GM12878 (cell line): ENCODE data around the gene RANBP6. TPM values are rescaled to one million over a fixed set of nuclear protein-coding genes. Genes with fewer than 3 reads are reported as not detected.
A peak's percentile ranks its signal among the peaks of the same experiment; 100 is the strongest.

Experiments
- ATF7 ChIP-seq: fragments of 450-650 bp; IDR thresholded peaks from 2 replicates; pipeline ENCODE4 v1.6.1; 2016; ENCODE audit warnings: low read depth, mild to moderate bottlenecking
- CREB1 ChIP-seq: IDR thresholded peaks from 2 replicates; pipeline ENCODE4 v1.6.1; 2012; ENCODE audit warnings: low read depth, mild to moderate bottlenecking, inconsistent platforms
- EZH2 ChIP-seq: IDR thresholded peaks from 2 replicates; pipeline ENCODE4 v1.6.1; 2012; ENCODE audit warnings: low read depth, mild to moderate bottlenecking, control low read depth, inconsistent platforms, low read length, borderline replicate concordance; ENCODE audit not compliant: control insufficient read depth
- MAX ChIP-seq: IDR thresholded peaks from 2 replicates; pipeline ENCODE4 v1.6.1; 2012; ENCODE audit warnings: low read depth, low read length, improper control_type of control experiment
- NBN ChIP-seq: fragments of 450-650 bp; IDR thresholded peaks from 2 replicates; pipeline ENCODE4 v1.6.1; 2016
- ZNF24 ChIP-seq: fragments of 450-650 bp; IDR thresholded peaks from 2 replicates; pipeline ENCODE4 v1.6.1; 2017; ENCODE audit warnings: antibody characterized with exemption, mild to moderate bottlenecking
- polyA plus RNA-seq, 11 experiments: library from polyadenylated mRNA; depleted of rRNA in 4 of 11; unstranded in 6 of 11; stranded (reverse) in 5 of 11; fragments of >200 nt; fragmentation: Nextera tagmentation in 4 of 11; fragmentation: Illumina TruSeq in 1 of 11; extraction: Ambion mirVana in 4 of 11; extraction: Trizol in 1 of 11; gene quantifications; 1 replicate in 1 of 11; 2 replicates in 10 of 11; pipeline versions ENCODE4 v1.2.1 to v1.2.3, GENCODE V29; 2011 to 2016; ENCODE audit warnings: inconsistent platforms in 2 of 11, missing spikeins in 2 of 11, low read depth in 1 of 11
- total RNA-seq, 4 experiments: library from RNA; depleted of rRNA in 3 of 4; stranded (reverse); fragments of >200 nt in 3 of 4; fragmentation: Illumina TruSeq in 1 of 4; extraction: Trizol in 1 of 4; gene quantifications; 2 replicates each; pipeline versions ENCODE4 v1.2.1 to v1.2.3, GENCODE V29; 2013 to 2021
- TF ChIP-seq, protein P1 (sequence below): fragments of 450-650 bp; formaldehyde crosslinking; IDR thresholded peaks from 2 replicates; pipeline ENCODE4 v1.4.0; 2020; ENCODE audit warnings: mild to moderate bottlenecking, moderate library complexity
- TF ChIP-seq, protein P2 (sequence below): fragments of 450-650 bp; conservative IDR thresholded peaks from 2 replicates; pipeline ENCODE4 v1.6.1; 2017; ENCODE audit warnings: mild to moderate bottlenecking, moderate library complexity

Gene RANBP6
- total and polyA plus RNA-seq, 10 of the 15 experiments (the other 5 are each of a cell fraction or from before 2014, with no cell fraction given), result 10.9 to 26.9 (median 19.4) TPM

- TF ChIP-seq, protein P1, sequence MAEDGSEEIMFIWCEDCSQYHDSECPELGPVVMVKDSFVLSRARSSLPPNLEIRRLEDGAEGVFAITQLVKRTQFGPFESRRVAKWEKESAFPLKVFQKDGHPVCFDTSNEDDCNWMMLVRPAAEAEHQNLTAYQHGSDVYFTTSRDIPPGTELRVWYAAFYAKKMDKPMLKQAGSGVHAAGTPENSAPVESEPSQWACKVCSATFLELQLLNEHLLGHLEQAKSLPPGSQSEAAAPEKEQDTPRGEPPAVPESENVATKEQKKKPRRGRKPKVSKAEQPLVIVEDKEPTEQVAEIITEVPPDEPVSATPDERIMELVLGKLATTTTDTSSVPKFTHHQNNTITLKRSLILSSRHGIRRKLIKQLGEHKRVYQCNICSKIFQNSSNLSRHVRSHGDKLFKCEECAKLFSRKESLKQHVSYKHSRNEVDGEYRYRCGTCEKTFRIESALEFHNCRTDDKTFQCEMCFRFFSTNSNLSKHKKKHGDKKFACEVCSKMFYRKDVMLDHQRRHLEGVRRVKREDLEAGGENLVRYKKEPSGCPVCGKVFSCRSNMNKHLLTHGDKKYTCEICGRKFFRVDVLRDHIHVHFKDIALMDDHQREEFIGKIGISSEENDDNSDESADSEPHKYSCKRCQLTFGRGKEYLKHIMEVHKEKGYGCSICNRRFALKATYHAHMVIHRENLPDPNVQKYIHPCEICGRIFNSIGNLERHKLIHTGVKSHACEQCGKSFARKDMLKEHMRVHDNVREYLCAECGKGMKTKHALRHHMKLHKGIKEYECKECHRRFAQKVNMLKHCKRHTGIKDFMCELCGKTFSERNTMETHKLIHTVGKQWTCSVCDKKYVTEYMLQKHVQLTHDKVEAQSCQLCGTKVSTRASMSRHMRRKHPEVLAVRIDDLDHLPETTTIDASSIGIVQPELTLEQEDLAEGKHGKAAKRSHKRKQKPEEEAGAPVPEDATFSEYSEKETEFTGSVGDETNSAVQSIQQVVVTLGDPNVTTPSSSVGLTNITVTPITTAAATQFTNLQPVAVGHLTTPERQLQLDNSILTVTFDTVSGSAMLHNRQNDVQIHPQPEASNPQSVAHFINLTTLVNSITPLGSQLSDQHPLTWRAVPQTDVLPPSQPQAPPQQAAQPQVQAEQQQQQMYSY (CRISPR knock-in tag), result no peak
- peak; percentile 86 for TF ChIP-seq MAX
- TF ChIP-seq, protein P2, sequence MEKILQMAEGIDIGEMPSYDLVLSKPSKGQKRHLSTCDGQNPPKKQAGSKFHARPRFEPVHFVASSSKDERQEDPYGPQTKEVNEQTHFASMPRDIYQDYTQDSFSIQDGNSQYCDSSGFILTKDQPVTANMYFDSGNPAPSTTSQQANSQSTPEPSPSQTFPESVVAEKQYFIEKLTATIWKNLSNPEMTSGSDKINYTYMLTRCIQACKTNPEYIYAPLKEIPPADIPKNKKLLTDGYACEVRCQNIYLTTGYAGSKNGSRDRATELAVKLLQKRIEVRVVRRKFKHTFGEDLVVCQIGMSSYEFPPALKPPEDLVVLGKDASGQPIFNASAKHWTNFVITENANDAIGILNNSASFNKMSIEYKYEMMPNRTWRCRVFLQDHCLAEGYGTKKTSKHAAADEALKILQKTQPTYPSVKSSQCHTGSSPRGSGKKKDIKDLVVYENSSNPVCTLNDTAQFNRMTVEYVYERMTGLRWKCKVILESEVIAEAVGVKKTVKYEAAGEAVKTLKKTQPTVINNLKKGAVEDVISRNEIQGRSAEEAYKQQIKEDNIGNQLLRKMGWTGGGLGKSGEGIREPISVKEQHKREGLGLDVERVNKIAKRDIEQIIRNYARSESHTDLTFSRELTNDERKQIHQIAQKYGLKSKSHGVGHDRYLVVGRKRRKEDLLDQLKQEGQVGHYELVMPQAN, result peak; percentile 92
- TF ChIP-seq ZNF24, result no peak
- no peak for TF ChIP-seq EZH2
- TF ChIP-seq ATF7, result no peak
- TF ChIP-seq CREB1, result 0 out of 2 replicates have a peak, but pooled peaks have one; percentile 5
- 0 out of 2 replicates have a peak, but pooled peaks have one; percentile 58 for TF ChIP-seq NBN
Measured at GRCh38 chr9:6007058-6007769, 8.2 kb downstream of the RANBP6 start (continued).
